ENCODE data around the gene TMOD2. TPM values are rescaled to one million over a fixed set of nuclear protein-coding genes. Genes with fewer than 3 reads are reported as not detected.
"Not testable (repeated sequence)": the region's sequence is repeated elsewhere in the genome, so short reads cannot be mapped to it uniquely, and the experiment has no call there.

Gene TMOD2
- total RNA-seq, 1 experiment from 2014 or later, result 0.71 TPM

DNA sequence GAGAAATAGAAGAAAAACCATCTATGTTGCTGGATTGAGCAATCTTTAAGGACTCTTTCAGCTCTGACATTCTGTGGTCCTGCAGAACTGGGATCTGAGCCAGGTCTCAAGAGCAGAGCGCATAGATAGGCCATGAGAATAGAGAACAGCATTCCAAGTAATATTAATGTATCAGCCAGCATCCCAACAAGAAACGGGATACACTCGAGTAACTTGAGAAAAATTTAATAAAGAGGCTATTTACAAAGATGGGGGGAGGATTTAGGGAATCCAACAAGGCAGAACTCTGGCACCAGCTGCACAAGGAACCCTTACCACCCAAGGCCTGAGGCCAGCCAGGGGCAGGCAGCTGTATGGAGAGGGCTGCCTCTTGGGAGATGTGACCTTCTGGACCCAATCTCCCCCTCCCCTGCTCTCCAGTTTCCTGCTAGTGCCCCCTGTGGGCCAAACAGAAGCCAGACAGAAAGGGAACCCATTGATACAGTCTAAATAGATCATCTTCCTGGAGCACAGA lies 8.2 kb downstream of the TMOD2 start:
- DNase-seq (ENCODE audit: low read depth), result no peak
- in situ Hi-C loops (cut with HindIII; ENCODE audit: low pct_unique_long_range_greater_than_20kb, low sequenced_read_pairs), result no loop called here

DNA sequence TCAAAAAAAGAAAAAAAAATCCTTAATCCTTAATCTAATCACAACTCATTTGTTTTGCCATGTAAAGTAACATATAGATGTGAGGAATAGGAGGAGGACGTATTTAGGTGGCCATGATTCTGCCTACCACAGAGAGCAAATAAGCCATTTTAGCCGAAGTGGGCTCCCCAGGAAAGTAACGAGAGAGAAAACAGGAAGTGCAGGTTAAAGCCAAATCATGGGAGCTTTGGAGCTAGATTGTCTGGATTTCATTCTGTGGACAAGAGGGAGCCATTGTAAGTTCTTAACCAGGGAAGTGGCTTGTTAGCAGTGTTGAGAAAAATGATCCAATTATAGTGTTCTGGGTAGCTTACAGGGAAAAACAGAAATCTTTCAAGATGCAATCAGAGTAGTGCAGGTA lies 9.4 kb downstream of the TMOD2 start:
- in situ Hi-C loops (cut with HindIII; ENCODE audit: low pct_unique_long_range_greater_than_20kb, low sequenced_read_pairs), result no loop called here
- no peak for DNase-seq (ENCODE audit: low read depth)

DNA sequence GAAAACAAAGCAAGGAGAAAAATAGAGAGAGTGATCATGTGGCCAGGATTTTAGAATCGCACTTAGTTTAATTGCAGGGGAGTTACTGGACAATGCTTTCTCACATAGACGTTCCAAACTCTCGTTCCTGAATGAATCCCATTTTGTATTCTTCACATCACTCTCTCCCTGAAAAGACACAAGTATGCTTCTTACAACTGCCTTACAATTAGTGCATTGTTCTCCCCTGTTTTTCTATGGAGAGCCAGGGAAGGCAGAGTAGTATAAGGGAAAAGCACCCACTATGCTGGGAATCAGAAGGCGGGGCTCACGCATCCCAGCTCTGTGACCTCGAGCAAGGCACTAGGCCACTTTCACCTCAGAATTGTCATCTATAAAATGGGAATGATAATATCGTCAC lies 14.4 kb downstream of the TMOD2 start:
- in situ Hi-C loops (cut with HindIII; ENCODE audit: low pct_unique_long_range_greater_than_20kb, low sequenced_read_pairs), result no loop called here
- no peak for DNase-seq (ENCODE audit: low read depth)

- in situ Hi-C loops (cut with HindIII; ENCODE audit: low pct_unique_long_range_greater_than_20kb, low sequenced_read_pairs), result no loop called here
- DNase-seq (ENCODE audit: low read depth), result no peak
Observed at GRCh38 chr15:51766341-51766740, 14.9 kb downstream of the TMOD2 start.

- in situ Hi-C loops (cut with HindIII; ENCODE audit: low pct_unique_long_range_greater_than_20kb, low sequenced_read_pairs), result no loop called here
Observed at GRCh38 chr15:51768018-51768417, 16.6 kb downstream of the TMOD2 start.

DNA sequence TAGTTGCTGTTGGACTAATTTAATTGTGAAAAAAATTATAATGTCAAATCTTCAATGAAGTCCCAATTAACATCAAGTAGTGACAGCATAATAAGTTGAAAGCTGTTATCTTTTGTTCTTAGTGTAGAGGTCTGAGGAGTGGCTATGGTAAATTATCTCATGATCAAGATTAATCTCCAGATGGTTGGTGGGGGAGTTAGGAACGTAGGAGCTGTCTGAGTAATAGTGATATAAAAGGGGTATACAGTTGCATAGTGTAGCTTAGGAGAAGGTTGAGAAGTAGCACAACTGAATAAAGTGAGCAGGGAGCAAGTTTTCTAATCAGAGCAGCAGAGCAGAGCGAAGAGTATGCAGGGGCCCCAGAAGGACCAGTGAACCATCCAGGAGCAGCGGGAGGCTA lies 19.5 kb downstream of the TMOD2 start:
- DNase-seq (ENCODE audit: low read depth), result no peak
- in situ Hi-C loops (cut with HindIII; ENCODE audit: low pct_unique_long_range_greater_than_20kb, low sequenced_read_pairs), result no loop called here

More at GRCh38 chr15:51768018-51768417, 16.6 kb downstream of the TMOD2 start:
- DNase-seq (ENCODE audit: low read depth), result no peak

DNA sequence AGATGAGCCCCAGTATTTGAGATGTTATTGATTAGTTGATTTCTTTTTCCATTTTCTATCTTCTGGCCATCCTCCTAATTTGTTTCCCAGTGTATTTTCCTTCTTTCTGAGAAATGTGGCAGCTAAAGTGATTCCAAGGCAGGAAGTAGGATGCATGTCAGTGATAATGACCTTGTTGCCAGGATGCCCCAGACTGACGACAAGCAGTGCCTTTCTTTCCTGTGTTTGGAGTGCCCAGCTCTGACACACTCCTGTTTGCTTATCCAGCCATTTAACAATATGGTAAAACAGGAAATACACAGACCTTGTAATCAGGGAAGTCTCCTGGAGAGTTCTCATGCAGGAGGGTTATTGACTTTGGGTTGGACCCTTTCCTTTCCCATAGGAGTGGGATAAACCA lies 20.4 kb downstream of the TMOD2 start:
- in situ Hi-C loops (cut with HindIII; ENCODE audit: low pct_unique_long_range_greater_than_20kb, low sequenced_read_pairs), result no loop called here
- DNase-seq (ENCODE audit: low read depth), result no peak

- in situ Hi-C loops (cut with HindIII; ENCODE audit: low pct_unique_long_range_greater_than_20kb, low sequenced_read_pairs), result no loop called here
- DNase-seq (ENCODE audit: low read depth), result no peak
Observed at GRCh38 chr15:51774916-51775315, 23.5 kb downstream of the TMOD2 start.

GRCh38 chr15:51775967-51776816 lies 24.8 kb downstream of the TMOD2 start:
- in situ Hi-C loops (cut with HindIII; ENCODE audit: low pct_unique_long_range_greater_than_20kb, low sequenced_read_pairs), result no loop called here
- DNase-seq (ENCODE audit: low read depth), result peak; percentile 26

GRCh38 chr15:51776952-51777569 lies 25.7 kb downstream of the TMOD2 start:
- DNase-seq (ENCODE audit: low read depth), result peak; percentile 49
- in situ Hi-C loops (cut with HindIII; ENCODE audit: low pct_unique_long_range_greater_than_20kb, low sequenced_read_pairs), result no loop called here

GRCh38 chr15:51780636-51781035 lies 29.2 kb downstream of the TMOD2 start:
- no peak for DNase-seq (ENCODE audit: low read depth)
- in situ Hi-C loops (cut with HindIII; ENCODE audit: low pct_unique_long_range_greater_than_20kb, low sequenced_read_pairs), result no loop called here

- in situ Hi-C loops (cut with HindIII; ENCODE audit: low pct_unique_long_range_greater_than_20kb, low sequenced_read_pairs), result no loop called here
- DNase-seq (ENCODE audit: low read depth), result no peak
Observed at GRCh38 chr15:51781506-51781905, 30.1 kb downstream of the TMOD2 start.

DNA sequence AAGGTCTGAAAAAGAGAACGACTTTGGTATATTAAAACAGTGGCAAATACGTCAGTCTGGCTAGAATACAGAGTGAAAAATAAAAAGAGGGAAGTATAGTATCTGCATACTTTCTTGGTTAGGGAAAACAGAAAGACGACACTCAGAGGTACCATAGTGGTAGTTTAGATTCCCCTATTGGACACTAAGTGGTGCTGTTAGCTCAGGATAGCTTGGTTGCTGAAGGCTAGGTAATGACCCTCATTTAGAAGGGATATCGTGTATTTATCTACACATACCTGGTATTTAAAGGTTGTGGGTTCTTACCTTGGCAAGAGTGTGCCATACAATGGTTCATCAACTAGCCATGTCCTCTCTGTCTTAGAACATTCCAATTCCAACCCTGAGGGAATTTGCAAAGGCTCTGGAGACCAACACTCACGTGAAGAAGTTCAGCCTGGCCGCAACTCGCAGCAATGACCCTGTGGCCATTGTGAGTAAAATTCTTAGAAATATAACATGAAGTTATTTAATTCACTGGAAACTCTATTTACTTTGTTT lies 31.0 kb downstream of the TMOD2 start:
- DNase-seq (ENCODE audit: low read depth), result no peak
- in situ Hi-C loops (cut with HindIII; ENCODE audit: low pct_unique_long_range_greater_than_20kb, low sequenced_read_pairs), result no loop called here

GRCh38 chr15:51783967-51784366 lies 32.6 kb downstream of the TMOD2 start:
- no peak for DNase-seq (ENCODE audit: low read depth)
- in situ Hi-C loops (cut with HindIII; ENCODE audit: low pct_unique_long_range_greater_than_20kb, low sequenced_read_pairs), result no loop called here

- DNase-seq (ENCODE audit: low read depth), result peak; percentile 64
- in situ Hi-C loops (cut with HindIII; ENCODE audit: low pct_unique_long_range_greater_than_20kb, low sequenced_read_pairs), result not testable (repeated sequence)
Observed at GRCh38 chr15:51787130-51787529, 35.7 kb downstream of the TMOD2 start.

DNA sequence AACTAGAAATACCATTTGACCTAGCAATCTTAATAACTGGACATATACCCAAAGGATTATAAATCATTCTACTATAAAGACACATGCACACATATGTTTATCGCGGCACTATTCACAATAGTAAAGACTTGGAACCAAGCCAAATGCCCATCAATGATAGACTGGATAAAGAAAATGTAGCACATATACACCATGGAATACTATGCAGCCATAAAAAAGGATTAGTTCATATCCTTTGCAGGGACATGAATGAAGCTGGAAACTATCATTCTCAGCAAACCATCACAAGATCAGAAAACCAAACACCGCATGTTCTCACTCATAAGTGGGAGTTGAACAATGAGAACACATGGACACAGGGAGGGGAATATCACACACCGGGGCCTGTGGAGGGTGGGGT lies 41.1 kb downstream of the TMOD2 start:
- in situ Hi-C loops (cut with HindIII; ENCODE audit: low pct_unique_long_range_greater_than_20kb, low sequenced_read_pairs); DNase-seq (ENCODE audit: low read depth): not testable (repeated sequence)

DNA sequence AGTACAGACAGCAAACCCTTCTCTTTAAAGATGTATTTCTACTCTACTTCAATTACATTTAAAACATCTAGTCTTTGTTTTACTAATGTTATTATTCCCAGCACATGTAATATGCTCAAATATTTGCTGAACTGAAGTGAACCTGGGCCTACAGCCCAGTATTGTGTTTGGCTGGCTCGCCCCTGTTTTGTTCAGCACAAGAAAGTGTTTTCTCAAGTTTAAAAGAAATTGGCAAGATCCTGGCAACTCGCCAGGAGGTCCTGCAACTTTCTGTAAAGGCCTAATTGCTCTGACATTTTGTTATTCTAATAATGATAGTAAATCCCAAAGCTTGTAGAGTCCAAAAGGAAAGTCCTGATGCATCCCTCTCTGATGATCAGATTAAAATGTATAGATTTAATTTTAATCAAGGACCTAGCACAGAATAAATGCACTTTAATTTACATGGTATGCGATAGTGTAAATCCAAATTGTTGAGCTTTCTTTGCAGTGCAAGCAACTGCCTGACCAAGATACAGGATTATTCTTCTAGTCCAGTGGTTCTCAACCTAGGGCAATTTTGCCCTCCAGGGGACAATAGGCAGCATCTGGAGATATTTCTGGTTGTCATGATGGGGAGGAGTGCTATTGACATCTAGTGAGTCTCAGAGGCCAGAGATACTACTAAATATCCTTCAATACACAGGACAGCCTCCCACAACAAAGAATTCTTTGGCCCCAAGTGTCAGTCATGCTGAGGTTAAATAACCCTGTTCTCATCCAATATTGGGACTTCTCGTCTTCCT lies 42.3 kb downstream of the TMOD2 start:
- DNase-seq (ENCODE audit: low read depth), result no peak
- in situ Hi-C loops (cut with HindIII; ENCODE audit: low pct_unique_long_range_greater_than_20kb, low sequenced_read_pairs), result no loop called here

DNA sequence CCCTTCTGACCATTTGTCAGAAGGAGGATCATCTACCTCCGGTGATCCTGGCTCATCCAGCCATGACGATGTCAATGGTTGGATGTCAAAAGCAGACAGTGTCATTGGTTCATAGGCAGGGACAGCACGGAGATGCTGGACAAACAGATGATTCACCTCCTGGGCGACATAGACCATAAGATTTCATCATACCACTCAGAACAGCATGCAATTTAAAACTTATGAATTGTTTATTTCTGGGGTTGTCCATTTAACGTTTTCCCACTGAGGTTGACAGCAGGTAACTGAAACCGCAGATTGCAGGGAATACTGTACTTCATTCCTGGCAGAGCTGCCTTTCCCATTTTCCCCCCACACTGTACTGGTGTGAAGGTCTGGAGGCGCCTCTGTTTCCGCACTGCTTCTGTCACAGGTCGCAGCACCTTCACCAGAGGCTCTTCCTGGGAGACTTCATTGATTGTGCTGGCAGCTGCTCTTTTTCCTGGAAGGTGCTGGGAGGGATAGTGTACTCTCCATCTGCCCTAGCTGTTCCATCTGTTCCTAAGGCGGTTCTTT lies 45.5 kb downstream of the TMOD2 start:
- DNase-seq (ENCODE audit: low read depth), result peak; percentile 77
- in situ Hi-C loops (cut with HindIII; ENCODE audit: low pct_unique_long_range_greater_than_20kb, low sequenced_read_pairs), result no loop called here

Data from Caki2 (cell line).